ENCODE measurements around the gene TMED3. TPM values are rescaled to one million over a fixed set of nuclear protein-coding genes. Genes with fewer than 3 reads are reported as not detected.
"Not testable (repeated sequence)": the region's sequence is repeated elsewhere in the genome, so short reads cannot be mapped to it uniquely, and the experiment has no call there.

The TMED3 gene
- total RNA-seq, 1 experiment from 2014 or later, result 150 TPM

GRCh38 chr15:79315623-79316328, 4.9 kb downstream of the TMED3 start:
- no peak for DNase-seq (ENCODE audit: extremely low read depth, low read depth)

DNA sequence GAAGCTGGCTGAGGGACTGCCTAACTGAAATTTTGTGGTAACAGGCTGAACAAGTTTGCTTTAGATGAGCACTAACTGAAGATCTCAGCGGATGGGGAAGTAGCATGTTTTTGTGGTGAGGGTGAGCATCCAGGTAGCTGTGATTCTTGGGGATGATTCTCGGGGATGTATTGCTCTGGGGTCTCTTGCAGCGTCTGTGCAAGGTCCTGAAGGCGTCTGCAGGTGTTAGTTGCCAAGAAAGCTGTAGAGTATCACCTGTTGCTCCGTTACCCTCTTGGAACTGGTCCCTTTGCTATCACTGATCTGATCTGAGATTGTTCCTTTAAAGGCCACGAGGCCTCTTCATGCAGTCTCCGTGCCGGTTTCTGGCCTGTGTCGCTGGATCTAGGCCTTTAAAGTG, 6.0 kb downstream of the TMED3 start:
- no peak for DNase-seq (ENCODE audit: extremely low read depth, low read depth)

GRCh38 chr15:79319973-79320372, 9.1 kb downstream of the TMED3 start:
- not testable (repeated sequence) for DNase-seq (ENCODE audit: extremely low read depth, low read depth)

GRCh38 chr15:79321876-79322275, 11.0 kb downstream of the TMED3 start:
- no peak for DNase-seq (ENCODE audit: extremely low read depth, low read depth)

DNA sequence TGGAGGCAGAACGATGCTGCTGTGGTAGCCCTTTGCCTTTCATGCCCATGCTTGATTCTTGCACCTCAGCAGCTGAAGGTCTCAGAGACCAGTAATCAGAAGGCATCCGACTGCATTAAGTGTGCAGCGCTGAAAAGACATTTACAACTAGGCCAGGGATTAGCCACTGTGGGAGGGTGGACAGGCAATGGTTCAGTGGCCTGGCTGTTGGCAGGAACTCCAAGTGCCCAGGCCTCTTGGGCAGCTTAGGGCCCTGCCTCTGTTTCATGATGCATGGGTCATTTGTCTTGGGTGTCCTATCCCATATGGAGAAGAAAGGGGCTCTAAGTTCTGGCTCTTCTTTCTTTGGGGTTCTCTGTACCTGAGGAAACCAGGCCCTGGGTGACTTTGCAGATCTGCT, 11.4 kb downstream of the TMED3 start:
- no peak for DNase-seq (ENCODE audit: extremely low read depth, low read depth)

GRCh38 chr15:79322945-79323344, 12.0 kb downstream of the TMED3 start:
- no peak for DNase-seq (ENCODE audit: extremely low read depth, low read depth)

DNA sequence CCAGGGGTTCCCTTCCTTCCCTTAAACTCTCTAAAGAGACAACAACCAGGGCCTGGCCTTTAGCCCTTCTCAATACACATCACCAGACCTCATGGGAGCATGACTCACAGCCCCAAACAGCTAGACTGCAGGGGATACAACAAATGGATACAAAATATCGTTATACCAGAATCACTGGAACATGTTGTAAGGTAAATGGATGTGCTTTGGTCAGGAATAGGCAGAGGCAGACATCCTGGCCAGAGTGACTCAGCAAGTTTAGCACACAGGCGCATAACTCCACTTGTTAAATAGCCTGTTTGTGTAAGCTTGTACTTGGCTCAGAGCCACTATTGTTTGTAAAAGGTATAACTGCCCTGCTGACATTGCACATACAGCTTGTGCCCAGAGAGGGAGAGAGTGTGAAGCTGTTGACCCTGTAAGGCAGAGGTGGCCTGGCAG, 18.3 kb downstream of the TMED3 start:
- DNase-seq (ENCODE audit: extremely low read depth, low read depth), result peak; percentile 21

DNA sequence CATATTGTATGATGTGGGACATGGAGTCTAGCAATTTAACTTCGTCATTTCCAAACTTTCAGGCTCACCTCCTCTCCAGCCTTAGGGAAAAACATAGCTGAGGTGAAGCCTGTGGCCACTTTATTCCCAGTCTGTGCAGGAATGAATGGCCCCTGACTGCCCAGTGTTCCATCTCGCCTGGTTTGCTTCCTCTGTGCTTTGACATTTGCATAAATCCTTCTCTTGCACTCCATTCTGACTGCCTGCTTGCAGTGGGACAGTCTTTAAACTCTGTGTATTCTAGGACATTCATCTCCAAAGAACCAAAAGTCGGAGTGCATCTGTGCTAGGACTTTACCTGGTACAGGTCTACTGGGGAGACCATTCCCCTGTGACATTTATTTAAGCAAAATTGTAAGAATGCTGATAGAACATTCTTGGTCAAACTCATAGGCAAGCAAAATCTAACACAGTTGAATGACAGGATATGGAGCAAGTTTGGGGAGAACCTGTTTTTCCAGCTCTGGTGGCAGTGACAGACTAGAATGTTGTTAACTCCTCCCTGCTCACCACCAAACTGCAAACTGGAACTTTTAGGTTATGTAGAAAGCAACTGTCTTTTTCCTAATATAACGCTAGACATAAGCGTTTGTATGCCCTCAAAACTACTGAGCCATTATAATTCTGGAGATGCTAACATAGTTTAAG, 22.1 kb downstream of the TMED3 start:
- DNase-seq (ENCODE audit: extremely low read depth, low read depth), result no peak

DNA sequence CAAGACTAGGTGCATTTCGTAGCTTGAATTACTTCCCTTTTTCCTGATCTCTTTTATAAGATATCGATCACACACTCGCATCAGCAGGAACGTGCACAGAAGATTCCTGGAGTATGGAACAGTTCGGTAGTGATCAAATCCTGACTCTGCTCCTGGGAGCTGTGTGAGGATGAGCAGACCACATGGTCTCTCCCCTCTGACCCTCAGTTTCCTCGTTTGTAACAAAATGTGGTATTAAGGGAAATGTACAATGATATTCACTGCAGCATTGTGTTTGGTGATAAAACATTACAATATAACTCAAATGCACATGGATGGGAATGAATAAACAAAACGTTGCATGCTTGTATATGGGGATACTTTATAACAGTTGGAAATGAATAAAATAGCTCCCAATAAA, 26.7 kb downstream of the TMED3 start:
- DNase-seq (ENCODE audit: extremely low read depth, low read depth), result no peak

- DNase-seq (ENCODE audit: extremely low read depth, low read depth), result peak; percentile 15
These were observed 28.8 kb downstream of the TMED3 start for GRCh38 chr15:79339588-79340314.

- no peak for DNase-seq (ENCODE audit: extremely low read depth, low read depth)
These were observed 29.3 kb downstream of the TMED3 start for GRCh38 chr15:79340315-79340602.

GRCh38 chr15:79341396-79341795, 30.5 kb downstream of the TMED3 start:
- no peak for DNase-seq (ENCODE audit: extremely low read depth, low read depth)

- DNase-seq (ENCODE audit: extremely low read depth, low read depth), result no peak
These were observed 38.6 kb downstream of the TMED3 start for GRCh38 chr15:79349525-79349924.

- DNase-seq (ENCODE audit: extremely low read depth, low read depth), result no peak
These were observed 41.3 kb downstream of the TMED3 start for GRCh38 chr15:79352206-79352605.

GRCh38 chr15:79357566-79357965, 46.7 kb downstream of the TMED3 start:
- DNase-seq (ENCODE audit: extremely low read depth, low read depth), result no peak

- no peak for DNase-seq (ENCODE audit: extremely low read depth, low read depth)
These were observed 47.2 kb downstream of the TMED3 start for GRCh38 chr15:79358069-79358468.

DNA sequence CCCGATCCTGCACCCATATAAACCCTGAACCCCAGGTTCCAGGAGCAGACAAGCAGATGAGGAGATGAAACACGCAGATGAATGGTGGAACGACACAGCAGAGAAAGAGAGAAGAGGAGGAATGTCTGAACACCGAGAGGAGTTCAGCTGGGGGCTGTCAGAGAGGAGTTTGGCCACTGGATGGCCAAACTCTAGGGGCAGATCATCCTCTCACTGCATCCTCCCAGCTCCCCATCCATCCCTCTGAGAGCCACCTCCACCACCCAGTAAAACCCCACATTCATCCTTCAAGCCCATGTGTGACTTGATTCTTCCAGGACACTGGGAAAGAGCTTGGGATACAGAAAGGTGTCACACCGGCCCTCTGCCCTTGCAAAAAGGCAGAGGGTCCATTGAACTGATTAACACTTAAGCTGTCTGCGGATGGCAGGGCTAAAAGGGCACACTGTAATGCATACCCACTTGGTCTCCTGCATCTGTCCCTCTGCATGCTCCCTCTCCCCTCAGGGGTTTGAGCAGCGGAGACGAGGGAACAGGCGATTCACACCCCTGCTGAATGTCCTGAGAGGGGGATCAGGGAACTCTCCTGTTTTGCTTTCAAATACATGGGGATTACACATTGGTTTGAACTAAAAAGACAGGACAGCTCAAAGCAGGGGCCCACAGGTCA, 53.8 kb downstream of the TMED3 start:
- no peak for DNase-seq (ENCODE audit: extremely low read depth, low read depth)

- no peak for DNase-seq (ENCODE audit: extremely low read depth, low read depth)
These were observed 54.9 kb downstream of the TMED3 start for GRCh38 chr15:79365765-79366164.

- no peak for DNase-seq (ENCODE audit: extremely low read depth, low read depth)
These were observed 55.8 kb downstream of the TMED3 start for GRCh38 chr15:79366691-79367090.

- no peak for DNase-seq (ENCODE audit: extremely low read depth, low read depth)
These were observed 59.8 kb downstream of the TMED3 start for GRCh38 chr15:79370716-79371115.

- no peak for DNase-seq (ENCODE audit: extremely low read depth, low read depth)
These were observed 60.7 kb downstream of the TMED3 start for GRCh38 chr15:79371591-79371990.
